ENCODE data around the gene ANKZF1.

Gene ANKZF1

GRCh38 chr2:219209236-219210195 is 20.1 kb upstream of the ANKZF1 start:
- no peak for DNase-seq

- no peak for DNase-seq
Observed at GRCh38 chr2:219210196-219210885, 19.3 kb upstream of the ANKZF1 start.

DNA sequence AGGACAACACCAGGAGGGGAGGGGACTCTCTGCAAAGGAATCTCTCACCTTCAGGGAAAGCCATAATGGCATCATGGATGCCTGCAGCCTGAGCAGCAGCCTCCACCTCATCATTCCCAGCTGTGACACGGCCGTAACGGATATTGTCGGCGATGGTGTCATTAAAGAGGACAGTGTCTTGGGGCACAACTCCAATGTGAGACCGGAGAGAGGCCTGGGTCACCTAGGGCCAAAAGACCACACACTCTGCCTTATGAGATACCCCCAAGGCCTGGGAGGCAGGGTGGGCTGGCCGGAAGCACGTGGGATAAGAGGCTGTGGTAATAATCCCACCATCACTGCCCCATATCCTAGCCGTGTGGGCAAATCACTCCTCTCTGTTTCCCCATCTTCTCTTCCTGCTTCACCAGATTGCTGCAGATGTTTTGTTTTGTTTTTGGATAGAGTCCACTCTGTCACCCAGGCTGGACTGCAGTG is 18.7 kb upstream of the ANKZF1 start:
- no peak for DNase-seq

DNA sequence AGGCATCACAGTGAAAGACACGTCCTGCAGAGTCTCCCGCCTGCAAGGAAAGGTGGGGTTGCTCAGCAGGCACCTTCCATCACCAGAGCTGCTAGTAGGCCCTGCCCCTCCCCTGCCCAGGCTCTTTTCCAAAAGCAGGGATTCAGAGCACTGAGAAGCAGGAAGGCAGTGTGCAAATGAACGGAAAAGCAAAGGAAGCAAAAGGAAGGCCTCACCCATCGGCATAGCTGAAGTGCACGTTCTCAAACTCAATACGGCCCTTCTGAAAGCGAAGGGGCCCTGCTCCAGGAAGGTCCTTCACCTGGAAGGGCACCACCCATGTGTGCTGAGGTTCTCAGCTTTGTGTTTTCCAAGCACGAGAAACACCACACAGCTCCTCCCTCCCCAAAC is 16.6 kb upstream of the ANKZF1 start:
- no peak for DNase-seq

GRCh38 chr2:219213486-219214071 is 16.0 kb upstream of the ANKZF1 start:
- no peak for DNase-seq

GRCh38 chr2:219214141-219214540 is 15.5 kb upstream of the ANKZF1 start:
- no peak for DNase-seq

- DNase-seq: no peak
Observed at GRCh38 chr2:219214786-219215185, 14.8 kb upstream of the ANKZF1 start.

DNA sequence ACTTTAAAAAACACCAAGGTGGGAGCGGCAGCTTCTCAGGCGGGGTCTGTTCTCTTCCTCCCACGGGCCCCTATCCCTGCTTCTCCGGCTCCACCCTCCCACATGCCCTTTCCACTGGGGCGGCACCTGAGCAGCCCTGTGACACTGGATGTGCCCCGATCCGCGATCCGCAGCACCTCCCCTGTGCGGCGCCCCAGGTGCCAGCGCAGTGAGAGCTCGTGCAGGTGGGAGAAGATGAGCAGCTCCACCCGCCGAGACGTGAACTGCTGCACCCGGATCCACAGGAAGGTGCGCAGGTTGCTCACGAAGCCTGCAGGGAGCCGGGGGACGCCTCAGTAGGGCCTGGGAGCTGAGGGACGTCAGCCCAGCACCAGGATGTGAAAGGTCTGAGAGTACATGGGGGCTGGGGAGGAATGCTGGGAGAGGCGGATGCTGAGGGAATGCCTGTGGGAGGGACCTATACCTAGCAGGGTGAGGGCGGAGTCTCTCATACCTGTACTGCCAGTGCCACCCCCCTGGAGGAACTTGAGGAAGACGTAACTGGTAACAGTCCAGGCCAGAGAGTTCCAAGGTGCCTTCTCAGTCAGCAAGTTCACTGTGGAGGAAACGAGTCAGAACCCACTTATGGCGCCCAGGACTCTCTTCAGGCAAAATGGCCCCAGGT is 13.6 kb upstream of the ANKZF1 start:
- DNase-seq: no peak

DNA sequence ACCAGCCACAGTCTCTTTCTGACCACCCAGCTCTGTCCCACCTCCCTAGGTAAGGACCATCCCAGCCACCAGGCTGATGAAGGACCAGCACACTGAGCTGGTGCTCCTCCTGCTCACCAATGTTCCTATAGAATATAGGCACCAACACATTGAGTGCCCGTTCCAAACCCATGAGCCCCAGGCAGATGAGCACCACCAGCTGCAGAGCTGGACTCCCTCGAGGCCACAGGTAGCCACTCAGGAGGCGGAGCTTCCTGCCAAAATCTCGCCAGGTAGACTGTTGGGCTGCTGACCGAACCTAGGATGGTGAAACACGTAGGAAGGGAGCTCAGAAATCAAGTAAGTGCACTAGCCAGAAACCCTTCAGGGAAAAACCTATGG is 13.1 kb upstream of the ANKZF1 start:
- DNase-seq: no peak

- peak; percentile 81 for DNase-seq
Observed at GRCh38 chr2:219218217-219218731, 11.3 kb upstream of the ANKZF1 start.

DNA sequence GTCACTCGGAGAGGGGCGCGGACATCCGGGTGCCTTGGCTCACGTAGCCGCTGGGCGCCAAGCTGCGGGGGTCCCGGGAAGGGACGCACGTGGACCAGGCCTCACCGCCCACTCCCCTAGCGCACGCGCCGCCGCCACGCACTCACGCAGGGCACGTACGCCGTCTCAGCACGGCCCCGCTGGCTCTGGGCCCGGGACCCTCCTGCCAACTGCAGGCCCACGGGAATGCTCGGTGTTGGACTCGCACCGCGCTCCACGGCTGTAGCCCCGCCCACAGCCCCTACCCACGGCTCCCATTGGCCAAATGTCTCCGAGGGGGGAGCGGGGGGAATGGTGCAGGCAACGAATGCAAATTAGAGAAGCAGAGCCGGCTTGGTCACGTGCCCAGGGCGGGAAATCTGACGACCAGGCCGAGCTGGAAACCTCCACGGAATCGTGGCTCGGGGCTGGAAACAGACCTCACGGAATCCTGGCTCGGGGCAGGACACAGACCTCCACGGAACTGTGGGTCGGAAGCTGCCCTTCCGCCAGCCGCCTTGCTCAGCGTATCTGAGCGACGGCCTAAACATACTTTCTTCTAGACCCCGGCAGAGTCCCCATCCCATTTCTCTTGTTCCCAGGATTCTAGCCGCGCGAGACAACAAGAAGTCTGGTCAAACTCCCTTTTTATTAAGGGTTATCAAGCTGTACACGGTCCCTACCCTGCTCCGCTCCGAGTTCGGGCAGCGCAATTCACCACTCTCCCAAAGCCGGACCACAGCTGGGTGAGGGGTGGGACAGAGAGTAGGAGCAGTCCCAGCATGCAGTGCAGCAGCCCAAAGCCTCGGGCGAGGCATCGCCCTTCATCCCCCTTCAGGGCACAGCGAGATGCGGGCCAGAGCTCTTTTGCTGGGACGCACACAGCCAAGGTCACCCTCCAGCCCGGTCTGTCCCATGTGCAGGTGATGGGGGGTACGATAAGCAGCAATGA is 10.6 kb upstream of the ANKZF1 start, which contains the start of gene ABCB6:
ABCB6 (minus strand) TSS at position 227 of the 970 bp plus-strand sequence. CDS start 285 bp downstream, outside the sequence.
- peak; percentile 73 for DNase-seq

- no peak for DNase-seq
Observed at GRCh38 chr2:219219784-219220532, 9.6 kb upstream of the ANKZF1 start.

DNA sequence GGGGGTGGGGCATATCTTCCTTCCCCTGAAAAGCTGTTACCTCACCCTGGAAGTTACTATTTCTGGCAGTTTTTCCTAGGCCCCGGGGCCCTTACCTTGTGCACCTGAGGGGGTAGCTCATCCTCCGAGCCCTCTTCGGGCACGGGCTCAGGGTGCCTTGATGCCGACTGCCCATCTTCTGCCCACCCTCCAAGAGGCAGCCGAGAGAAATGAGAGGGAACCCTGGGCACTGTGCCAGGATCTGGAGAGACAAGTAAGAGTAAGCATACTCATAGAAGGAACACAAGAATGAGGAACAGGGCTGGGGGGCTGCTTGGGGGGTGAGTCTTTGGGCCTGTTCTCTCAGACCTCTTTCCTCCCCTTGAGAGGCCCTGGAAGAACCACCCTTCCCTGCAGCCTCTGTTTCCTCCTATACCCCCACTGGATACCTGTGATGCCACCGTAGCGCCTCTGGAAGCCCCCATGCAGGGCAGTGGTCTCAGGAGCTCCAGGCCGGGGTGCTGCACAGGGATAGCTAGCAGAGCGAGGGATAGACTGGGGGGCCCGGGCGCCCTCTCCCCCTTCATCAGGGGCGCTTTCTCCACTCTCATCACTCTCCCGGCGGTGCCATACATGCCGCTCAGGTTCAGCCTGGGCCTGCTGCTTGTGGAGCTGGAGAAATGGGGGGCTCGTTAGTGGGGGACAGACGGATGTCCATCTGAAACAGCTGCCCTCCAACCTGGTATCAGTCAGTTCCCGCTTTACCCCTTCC is 8.8 kb upstream of the ANKZF1 start:
- no peak for DNase-seq

- DNase-seq: peak; percentile 31
Observed at GRCh38 chr2:219221957-219222518, 7.6 kb upstream of the ANKZF1 start.

DNA sequence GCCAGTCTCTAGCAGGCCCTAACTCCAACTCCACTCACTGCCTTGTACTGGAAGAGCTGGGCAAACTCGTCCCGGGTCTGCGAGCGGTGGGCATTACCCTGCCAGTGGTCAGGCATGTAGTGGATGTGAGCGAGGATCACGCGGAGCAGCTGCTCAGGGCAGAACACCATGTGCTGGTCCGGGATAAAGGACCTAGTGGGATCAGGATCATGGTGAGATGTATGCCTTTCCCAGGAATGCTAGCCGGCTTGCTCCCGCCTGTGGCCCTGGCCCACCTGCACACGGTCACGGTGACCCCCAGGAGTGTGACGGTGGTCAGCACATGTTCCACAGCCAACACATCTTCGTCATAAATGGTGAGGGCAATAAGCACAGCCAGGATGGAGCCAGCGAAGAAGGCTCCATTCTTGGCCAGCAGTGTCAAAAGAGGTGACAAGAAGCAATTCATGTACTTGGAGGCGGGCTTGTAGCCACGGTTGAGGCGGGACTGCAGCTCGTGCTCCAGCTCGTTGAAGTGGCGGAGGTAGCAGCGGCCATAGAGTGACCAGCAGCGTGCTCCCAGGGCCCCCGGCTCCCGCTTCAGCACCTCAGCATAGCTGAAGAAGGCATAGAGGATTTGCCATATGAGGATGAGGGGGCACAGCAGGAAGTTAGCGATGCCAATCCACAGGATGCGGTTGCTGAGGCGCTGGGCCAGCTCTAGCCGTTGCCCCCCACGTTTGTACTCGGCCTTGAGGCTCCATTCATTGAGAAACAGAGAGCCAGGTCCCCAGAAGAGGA is 5.6 kb upstream of the ANKZF1 start:
- DNase-seq: no peak

DNA sequence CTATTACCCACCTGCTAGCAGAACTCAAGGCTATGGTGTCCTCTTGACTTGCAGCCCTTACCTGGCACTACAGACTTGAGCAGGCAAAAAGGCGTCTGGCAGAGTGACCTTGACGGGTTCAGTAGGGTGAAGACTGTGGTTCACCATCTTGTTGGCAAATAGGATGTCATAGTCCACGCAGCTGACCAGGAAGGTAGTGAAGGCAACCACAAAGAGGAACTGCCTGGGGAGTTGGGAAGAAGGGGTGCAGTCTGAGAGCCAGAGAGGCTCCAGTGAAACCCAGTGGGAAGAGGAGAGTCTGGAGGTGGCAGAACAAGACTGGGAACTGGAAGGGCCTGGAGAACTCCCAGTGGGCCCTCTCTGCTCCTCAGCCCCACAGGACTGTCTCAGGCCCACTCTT is 4.3 kb upstream of the ANKZF1 start:
- no peak for DNase-seq

- no peak for DNase-seq
Observed at GRCh38 chr2:219228041-219228910, 1.3 kb upstream of the ANKZF1 start.

DNA sequence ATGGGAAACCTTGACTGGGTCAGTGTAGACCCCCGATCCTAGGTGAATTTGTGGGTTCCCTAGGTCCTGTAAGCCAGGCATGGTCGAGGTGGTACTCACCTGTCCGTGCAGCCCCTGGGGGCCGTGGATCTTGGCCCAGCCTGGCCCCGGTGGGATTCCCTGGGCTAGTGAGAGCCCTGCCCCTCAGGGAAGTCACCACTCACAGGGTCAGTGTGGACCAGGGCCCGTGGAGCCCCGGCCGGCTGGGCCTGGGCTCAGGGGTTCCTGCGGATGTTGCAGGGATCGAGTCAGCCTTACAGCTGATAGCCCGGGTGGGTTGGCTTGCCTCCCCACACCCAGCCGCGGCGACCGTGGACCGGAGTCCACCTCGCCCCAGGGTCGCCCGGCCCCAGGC is 698 bp upstream of the ANKZF1 start:
- no peak for DNase-seq
